ENCODE measurements around the gene KDR. TPM values are rescaled to one million over a fixed set of nuclear protein-coding genes. Genes with fewer than 3 reads are reported as not detected.

The KDR gene
- total RNA-seq, 4 donors from 2014 or later, result 24.7 to 66.9 (median 33.4) TPM

DNA sequence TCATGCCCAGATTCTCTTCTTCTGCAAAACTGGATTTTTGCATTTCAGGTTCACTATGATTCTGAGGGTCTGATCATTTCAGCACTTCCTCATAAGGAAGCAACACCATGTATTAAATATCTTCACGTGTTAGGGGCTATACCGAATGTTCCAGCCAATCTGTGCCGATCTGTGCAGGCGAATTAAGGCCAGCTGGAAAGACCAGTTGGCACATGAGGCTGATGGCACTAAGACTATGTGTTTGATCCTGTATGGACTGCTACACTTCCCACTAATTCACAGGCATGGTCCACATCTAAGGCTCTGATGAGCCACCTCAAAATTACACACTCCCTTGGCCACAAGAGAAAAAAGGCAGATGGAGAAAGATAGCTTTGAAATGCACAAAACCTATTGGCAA is 28.8 kb downstream of the KDR start:
- ATAC-seq, result no peak
- 86 to 97% methylated on average over 4 of the region's 4 CpGs for WGBS, 2 donors (ENCODE audit: low coverage in 1 of 2)
- Histone ChIP-seq H3K27me3 (no peaks in the 10 kb centered on the region), H3K27ac (no peak overlapping the region), H3K4me3 (no peak overlapping the region), H3K36me3 (peaks cover 0 to 97% of the 10 kb centered on the region in 2 donors), H3K9me3 (no peaks in the 10 kb centered on the region), H3K4me1 (peaks cover 0 to 7% (median 0%) of the 10 kb centered on the region in 3 donors)
- no peak for TF ChIP-seq EP300 (IDR thresholded peaks at IDR 0.05)
- TF ChIP-seq POLR2A (IDR thresholded peaks at IDR 0.05), result no peak
- no peak for TF ChIP-seq POLR2AphosphoS5 (IDR thresholded peaks at IDR 0.05)
- TF ChIP-seq, protein P1, sequence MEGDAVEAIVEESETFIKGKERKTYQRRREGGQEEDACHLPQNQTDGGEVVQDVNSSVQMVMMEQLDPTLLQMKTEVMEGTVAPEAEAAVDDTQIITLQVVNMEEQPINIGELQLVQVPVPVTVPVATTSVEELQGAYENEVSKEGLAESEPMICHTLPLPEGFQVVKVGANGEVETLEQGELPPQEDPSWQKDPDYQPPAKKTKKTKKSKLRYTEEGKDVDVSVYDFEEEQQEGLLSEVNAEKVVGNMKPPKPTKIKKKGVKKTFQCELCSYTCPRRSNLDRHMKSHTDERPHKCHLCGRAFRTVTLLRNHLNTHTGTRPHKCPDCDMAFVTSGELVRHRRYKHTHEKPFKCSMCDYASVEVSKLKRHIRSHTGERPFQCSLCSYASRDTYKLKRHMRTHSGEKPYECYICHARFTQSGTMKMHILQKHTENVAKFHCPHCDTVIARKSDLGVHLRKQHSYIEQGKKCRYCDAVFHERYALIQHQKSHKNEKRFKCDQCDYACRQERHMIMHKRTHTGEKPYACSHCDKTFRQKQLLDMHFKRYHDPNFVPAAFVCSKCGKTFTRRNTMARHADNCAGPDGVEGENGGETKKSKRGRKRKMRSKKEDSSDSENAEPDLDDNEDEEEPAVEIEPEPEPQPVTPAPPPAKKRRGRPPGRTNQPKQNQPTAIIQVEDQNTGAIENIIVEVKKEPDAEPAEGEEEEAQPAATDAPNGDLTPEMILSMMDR (IDR thresholded peaks at IDR 0.05), result no peak

DNA sequence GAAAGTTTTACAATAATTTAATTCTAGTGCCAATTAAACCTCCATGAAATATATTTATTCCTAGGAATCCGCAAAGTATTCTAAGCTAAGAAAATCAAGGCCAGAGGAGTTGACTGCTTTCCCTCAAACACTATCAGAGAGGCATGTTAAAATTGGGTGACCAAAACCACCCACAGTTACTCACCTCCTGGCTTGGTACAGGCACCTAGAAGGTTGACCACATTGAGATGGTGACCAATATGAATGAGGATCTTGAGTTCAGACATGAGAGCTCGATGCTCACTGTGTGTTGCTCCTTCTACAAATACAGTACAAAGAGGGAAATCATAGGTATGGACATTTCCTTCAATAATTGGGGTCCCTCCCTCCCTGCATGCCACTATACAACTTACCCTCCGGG is 29.4 kb downstream of the KDR start:
- Histone ChIP-seq H3K4me1 (peaks cover 0 to 7% (median 0%) of the 10 kb centered on the region in 3 donors), H3K27me3 (no peaks in the 10 kb centered on the region), H3K27ac (no peak overlapping the region), H3K9me3 (no peaks in the 10 kb centered on the region), H3K4me3 (no peak overlapping the region), H3K36me3 (peaks cover 0 to 97% of the 10 kb centered on the region in 2 donors)
- TF ChIP-seq, protein P1 (IDR thresholded peaks at IDR 0.05), result no peak
- WGBS, 2 donors (ENCODE audit: low coverage in 1 of 2), result 90 to 92% methylated on average over 2 to 3 of the region's 3 CpGs
- ATAC-seq, result no peak

DNA sequence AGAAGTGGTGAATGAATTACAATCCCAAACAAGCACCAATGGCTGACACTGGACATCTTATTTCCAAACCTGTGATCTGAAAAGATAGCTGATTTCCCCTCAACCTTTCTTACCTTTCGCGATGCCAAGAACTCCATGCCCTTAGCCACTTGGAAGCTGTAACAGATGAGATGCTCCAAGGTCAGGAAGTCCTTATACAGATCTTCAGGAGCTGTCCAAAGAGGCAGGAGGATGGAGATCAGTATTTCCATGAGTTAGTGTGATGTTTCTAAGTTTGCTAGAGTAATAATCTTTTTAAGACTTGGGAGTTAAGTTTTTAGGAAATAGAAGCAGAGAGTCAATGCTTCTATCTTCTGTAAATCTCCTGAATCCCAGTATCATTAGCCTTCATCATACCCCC is 32.9 kb downstream of the KDR start:
- 87 to 100% methylated on average over 2 of the region's 2 CpGs for WGBS, 2 donors (ENCODE audit: low coverage in 1 of 2)
- H3K36me3 ChIP-seq, result peaks cover 0 to 98% of the 10 kb centered on the region in 2 donors

DNA sequence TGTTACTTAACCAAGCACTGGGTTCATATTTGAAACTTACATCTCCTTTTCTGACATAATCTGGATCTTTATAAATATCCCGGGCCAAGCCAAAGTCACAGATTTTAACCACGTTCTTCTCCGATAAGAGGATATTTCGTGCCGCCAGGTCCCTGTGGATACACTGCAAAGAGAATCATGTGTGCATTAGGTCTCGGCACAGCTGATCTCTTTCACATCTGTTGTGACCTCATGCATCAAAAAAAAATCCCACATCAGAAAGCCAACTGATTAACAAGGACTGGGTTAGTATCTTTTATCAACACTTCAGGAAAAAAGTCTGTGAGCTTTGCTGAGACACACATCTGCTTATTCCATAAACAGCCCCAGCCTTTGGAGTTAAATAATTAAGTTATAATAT is 35.5 kb downstream of the KDR start:
- Histone ChIP-seq H3K4me3 (no peak overlapping the region), H3K27ac (no peak overlapping the region), H3K4me1 (peaks cover 0 to 26% (median 4%) of the 10 kb centered on the region in 3 donors), H3K27me3 (no peaks in the 10 kb centered on the region), H3K9me3 (no peaks in the 10 kb centered on the region), H3K36me3 (peaks cover 0 to 98% of the 10 kb centered on the region in 2 donors)
- WGBS, 2 donors (ENCODE audit: low coverage in 1 of 2), result 79 to 96% methylated on average over 4 to 6 of the region's 6 CpGs
- no peak for ATAC-seq
- no peak for TF ChIP-seq EP300 (IDR thresholded peaks at IDR 0.05)

More for the DNA sequence above, 32.9 kb downstream of the KDR start:
- Histone ChIP-seq H3K27me3 (no peaks in the 10 kb centered on the region), H3K27ac (no peak overlapping the region), H3K4me3 (no peak overlapping the region), H3K9me3 (no peaks in the 10 kb centered on the region), H3K4me1 (peaks cover 0 to 16% (median under 1%) of the 10 kb centered on the region in 3 donors)
- no peak for TF ChIP-seq POLR2AphosphoS5 (IDR thresholded peaks at IDR 0.05)
- no peak for TF ChIP-seq POLR2A (IDR thresholded peaks at IDR 0.05)
- TF ChIP-seq EP300 (IDR thresholded peaks at IDR 0.05), result no peak
- TF ChIP-seq, protein P1 (IDR thresholded peaks at IDR 0.05), result no peak
- ATAC-seq, result no peak

DNA sequence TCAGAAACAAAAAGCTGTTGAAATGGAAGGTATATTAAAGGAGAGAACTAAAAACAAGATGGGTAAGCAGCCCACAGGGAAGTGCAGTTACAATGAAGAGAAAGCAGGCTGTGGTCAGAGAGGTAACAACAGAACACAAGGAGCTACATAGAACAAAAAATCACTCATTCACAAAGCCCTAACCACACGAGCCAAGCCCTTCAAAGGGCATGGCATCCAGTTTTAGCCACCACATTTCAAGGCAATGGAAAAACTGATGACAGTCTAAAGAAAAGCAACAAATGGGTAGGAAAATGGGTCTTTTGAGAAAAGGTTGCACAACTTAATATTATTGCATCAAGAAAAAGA is 37.5 kb downstream of the KDR start:
- Histone ChIP-seq H3K9me3 (no peaks in the 10 kb centered on the region), H3K36me3 (peaks cover 0 to 97% of the 10 kb centered on the region in 2 donors), H3K4me1 (peaks cover 0 to 26% (median 4%) of the 10 kb centered on the region in 3 donors), H3K27me3 (no peaks in the 10 kb centered on the region), H3K27ac (no peak overlapping the region), H3K4me3 (no peak overlapping the region)
- 25 to 30% methylated on average over 1 of the region's 1 CpG for WGBS, 2 donors (ENCODE audit: low coverage in 1 of 2)
- TF ChIP-seq EP300 (IDR thresholded peaks at IDR 0.05) (no peak), POLR2AphosphoS5 (IDR thresholded peaks at IDR 0.05) (no peak), POLR2A (IDR thresholded peaks at IDR 0.05) (no peak)
- TF ChIP-seq, protein P1 (IDR thresholded peaks at IDR 0.05), result no peak
- no peak for ATAC-seq

Measured in gastroesophageal sphincter (tissue), 4 donors.